Heart right ventricle (tissue), 16 donors: ENCODE data around the gene SLIT3. TPM values are rescaled to one million over a fixed set of nuclear protein-coding genes. Genes with fewer than 3 reads are reported as not detected.

Source experiments
- ATAC-seq, 8 donors: fragments of 200-7000 bp; cut with Tn5 transposase; one replicate each; pipeline ENCODE4 v1.9.1; 2020; ENCODE audit warnings: mild to moderate bottlenecking in 8 of 8, moderate library complexity in 8 of 8, moderate number of reproducible peaks in 1 of 8
- DNase-seq, 2 donors: peaks; one replicate each; pipeline ENCODE4 v3.0.0-alpha.2; 2020
- H3K27ac ChIP-seq, 10 donors: fragments of 200-600 bp; sonication (generic) in 2 of 10; one replicate each; pipeline versions ENCODE4 v1.5.0 to v1.8.0; 2020 to 2022; ENCODE audit warnings: mild to moderate bottlenecking in 3 of 10
- H3K27me3 ChIP-seq, 7 donors: fragments of 200-600 bp; one replicate each; pipeline ENCODE4 v1.8.0; 2021 to 2022; ENCODE audit warnings: mild to moderate bottlenecking in 2 of 7
- H3K36me3 ChIP-seq, 9 donors: fragments of 200-600 bp; sonication (generic) in 1 of 9; one replicate each; pipeline versions ENCODE4 v1.5.0 to v1.8.0; 2020 to 2022; ENCODE audit warnings: mild to moderate bottlenecking in 2 of 9
- H3K4me1 ChIP-seq, 9 donors: fragments of 200-600 bp; sonication (generic) in 1 of 9; one replicate each; pipeline versions ENCODE4 v1.5.0 to v1.8.0; 2020 to 2022; ENCODE audit warnings: mild to moderate bottlenecking in 4 of 9
- H3K4me3 ChIP-seq, 10 donors: fragments of 200-600 bp; sonication (generic) in 2 of 10; one replicate each; pipeline versions ENCODE4 v1.5.0 to v1.8.0; 2020 to 2022; ENCODE audit warnings: mild to moderate bottlenecking in 7 of 10, moderate library complexity in 2 of 10
- H3K9me3 ChIP-seq, 11 donors: fragments of 200-600 bp in 10 of 11; sonication (generic) in 2 of 11; one replicate each; pipeline versions ENCODE4 v1.5.0 to v1.8.0; 2013 to 2022; ENCODE audit warnings: mild to moderate bottlenecking in 2 of 11, control low read depth in 1 of 11, moderate library complexity in 1 of 11
- WGBS, 2 donors: extraction: QIAGEN DNeasy Blood & Tissue Kit; methylation state at CpG; one replicate each; pipeline ENCODE4 v1.1.7; 2013; ENCODE audit warnings: inconsistent platforms in 1 of 2; 5-methylcytosine and 5-hydroxymethylcytosine counted together
- intact Hi-C, 10 donors: fragments of 100-400 bp; cut with DNase I; formaldehyde crosslinking; loops; one replicate each; pipeline versions ENCODE4 v1.11.1 to v1.14.2; 2022
- polyA plus RNA-seq, 2 donors: library from polyadenylated mRNA; stranded (reverse); fragments of 200-250 nt; gene quantifications; one replicate each; pipeline ENCODE4 v1.2.3, GENCODE V29; 2013
- total RNA-seq, 10 donors: library from RNA; stranded (reverse); fragmentation: NEBNext Ultra II Directional in 3 of 10; extraction: Animal tissue kit (Norgen Biotek cat#: 25700) in 3 of 10; gene quantifications; one replicate each; pipeline versions ENCODE4 v1.2.1 to v1.2.4, GENCODE V29; 2021 to 2023
- TF ChIP-seq, protein P1 (sequence below), 9 donors: fragments of 200-600 bp; sonication (generic) in 2 of 9; IDR thresholded peaks; one replicate each; pipeline versions ENCODE4 v1.5.0 to v1.8.0; 2021 to 2022; ENCODE audit warnings: antibody characterized with exemption in 9 of 9, mild to moderate bottlenecking in 5 of 9, moderate library complexity in 1 of 9
- donor health status: Arrhythmogenic right ventricular cardiomyopathy.
- donor health status: ischemic (EF 13 %, LVEDD 7.1; RV severe dilation, severe dysfunction).
- donor health status: healthy with polysubstance abuse.
- donor health status: DM: no; HTN: yes; CAD: no.
- donor health status: DM: no; HTN: no; CAD: no.
- donor health status: ischemic (EF 25% LVEDD 6.9; RV normal size, moderate dysfunction).
- donor health status: ischemic (EF 25% LVEDD 5.7; RV mildly dilated, moderate dysfunction).
- donor health status: healthy.
- donor health status: DM: yes; HTN: yes; CAD: no.
- donor health status: Ischemic cardiomyopathy.
- donor health status: ischemic (EF 35%, LVEDD 5.7; RV mildly dilated, moderate dysfunction).
- donor health status: nonischemic (EF 11% LVEDD 7.7; RV severe dilation, severe dysfunction).
- donor health status: DM: yes; HTN: yes; CAD: no.
- donor health status: PGD.
- donor health status: ischemic (EF 29% LVEDD 5.4; RV normal size, mild dysfunction).
- donor health status: nonischemic (EF 23%, LVEDD 6.1; RV moderate dilation, normal function).

SLIT3 gene
- total and polyA plus RNA-seq, 12 donors: 2.0 to 29.2 (median 12.1) TPM

DNA sequence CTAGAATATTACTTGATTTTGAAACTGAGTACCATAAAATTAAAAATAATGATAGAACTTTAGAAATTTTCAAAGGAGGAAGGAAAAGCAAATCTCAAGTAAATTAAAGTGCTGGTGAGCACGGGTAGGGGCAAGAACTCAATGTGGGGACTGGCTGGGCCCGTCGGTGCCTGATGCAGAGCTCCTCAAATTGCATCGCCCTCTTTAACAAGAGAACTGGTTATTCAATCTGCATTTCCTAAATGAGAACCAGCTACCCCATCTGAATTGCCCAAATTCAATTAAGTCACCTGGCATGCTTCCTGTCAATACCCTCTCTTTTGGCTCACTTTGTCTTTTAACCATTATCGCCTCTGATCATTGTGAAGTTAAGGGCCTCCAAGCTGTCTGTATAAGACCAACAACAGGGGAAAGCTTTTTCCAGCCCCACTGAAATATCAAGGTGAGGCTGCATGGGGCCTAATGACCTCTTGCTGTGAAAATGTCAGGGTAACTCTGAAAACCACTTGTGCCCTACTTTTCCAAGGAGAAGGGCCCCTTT, 316.7 kb downstream of the SLIT3 start:
- H3K9me3 ChIP-seq: no peaks in the 10 kb centered on the region
- H3K4me1 ChIP-seq: peaks cover 0 to 10% (median 4%) of the 10 kb centered on the region in 9 donors
- no peak overlapping the region for H3K27ac ChIP-seq
- intact Hi-C loops: loop anchor here in 6 of 10 donors (10.0 kb wide), 3 partner anchors 321 to 591 kb away; partner anchors contain the start of gene SLIT3 (in 1 of the 6)
- TF ChIP-seq, protein P1, sequence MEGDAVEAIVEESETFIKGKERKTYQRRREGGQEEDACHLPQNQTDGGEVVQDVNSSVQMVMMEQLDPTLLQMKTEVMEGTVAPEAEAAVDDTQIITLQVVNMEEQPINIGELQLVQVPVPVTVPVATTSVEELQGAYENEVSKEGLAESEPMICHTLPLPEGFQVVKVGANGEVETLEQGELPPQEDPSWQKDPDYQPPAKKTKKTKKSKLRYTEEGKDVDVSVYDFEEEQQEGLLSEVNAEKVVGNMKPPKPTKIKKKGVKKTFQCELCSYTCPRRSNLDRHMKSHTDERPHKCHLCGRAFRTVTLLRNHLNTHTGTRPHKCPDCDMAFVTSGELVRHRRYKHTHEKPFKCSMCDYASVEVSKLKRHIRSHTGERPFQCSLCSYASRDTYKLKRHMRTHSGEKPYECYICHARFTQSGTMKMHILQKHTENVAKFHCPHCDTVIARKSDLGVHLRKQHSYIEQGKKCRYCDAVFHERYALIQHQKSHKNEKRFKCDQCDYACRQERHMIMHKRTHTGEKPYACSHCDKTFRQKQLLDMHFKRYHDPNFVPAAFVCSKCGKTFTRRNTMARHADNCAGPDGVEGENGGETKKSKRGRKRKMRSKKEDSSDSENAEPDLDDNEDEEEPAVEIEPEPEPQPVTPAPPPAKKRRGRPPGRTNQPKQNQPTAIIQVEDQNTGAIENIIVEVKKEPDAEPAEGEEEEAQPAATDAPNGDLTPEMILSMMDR (IDR thresholded peaks at IDR 0.05): no peak
- no peak overlapping the region for H3K4me3 ChIP-seq
- H3K36me3 ChIP-seq: no peaks in the 10 kb centered on the region
- no peak for DNase-seq
- peaks cover 0 to 22% (median 9%) of the 10 kb centered on the region in 7 donors for H3K27me3 ChIP-seq
- no peak for ATAC-seq
- 86 to 89% methylated on average over 5 of the region's 5 CpGs for WGBS, 2 donors

DNA sequence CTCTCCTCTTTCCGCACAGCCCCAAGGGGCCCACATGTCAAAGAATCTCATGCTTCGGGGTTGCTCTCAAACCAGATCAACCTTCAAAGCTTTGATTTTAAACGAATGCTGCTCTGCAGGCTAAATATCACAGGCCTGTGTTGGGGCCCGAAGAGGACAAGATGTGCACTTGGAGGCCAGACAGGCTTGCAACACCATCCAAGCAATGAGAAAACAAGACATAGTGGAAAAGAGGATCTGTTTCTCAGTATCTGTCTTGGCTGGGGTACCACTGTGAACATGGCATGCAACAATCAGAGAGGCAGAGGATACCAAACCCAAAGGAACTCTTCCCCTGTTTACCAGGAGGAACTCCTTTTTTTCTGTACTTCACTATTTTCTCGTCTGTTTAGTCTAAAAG, 321.8 kb downstream of the SLIT3 start:
- no peaks in the 10 kb centered on the region for H3K36me3 ChIP-seq
- no peak overlapping the region for H3K4me3 ChIP-seq
- TF ChIP-seq, protein P1 (IDR thresholded peaks at IDR 0.05): no peak
- ATAC-seq: peak in 1 of 8 donors; percentile 31
- intact Hi-C loops: no loop called here
- peaks cover 0 to 3% (median 0%) of the 10 kb centered on the region in 9 donors for H3K4me1 ChIP-seq
- peaks cover 0 to 4% (median 0%) of the 10 kb centered on the region in 7 donors for H3K27me3 ChIP-seq
- WGBS, 2 donors: 76 to 79% methylated on average over 5 of the region's 5 CpGs
- no peak for DNase-seq
- no peak overlapping the region for H3K27ac ChIP-seq
- no peaks in the 10 kb centered on the region for H3K9me3 ChIP-seq

DNA sequence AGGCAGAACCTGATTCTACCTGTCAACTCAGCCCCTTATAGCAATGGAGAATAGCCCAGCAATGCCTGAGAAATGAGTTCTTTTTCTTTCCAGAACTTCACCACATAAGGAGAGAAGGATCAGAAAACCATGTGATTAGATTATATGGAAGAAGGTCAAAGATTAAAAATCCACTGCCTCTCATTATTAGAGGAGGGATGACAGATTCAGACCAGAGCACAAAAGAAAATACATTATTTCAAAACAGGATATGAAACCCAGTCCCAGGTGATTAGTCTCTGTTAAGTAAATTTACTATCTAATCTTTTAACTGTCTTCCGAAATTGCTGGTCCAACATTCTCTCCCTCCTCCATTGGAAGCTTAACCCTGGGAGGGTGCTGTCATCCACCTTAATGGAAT, 322.4 kb downstream of the SLIT3 start:
- TF ChIP-seq, protein P1 (IDR thresholded peaks at IDR 0.05): no peak
- Histone ChIP-seq H3K4me1 (peaks cover 0 to 3% (median 0%) of the 10 kb centered on the region in 9 donors), H3K9me3 (no peaks in the 10 kb centered on the region), H3K27me3 (peaks cover 0 to 4% (median 0%) of the 10 kb centered on the region in 7 donors), H3K4me3 (no peak overlapping the region), H3K36me3 (no peaks in the 10 kb centered on the region), H3K27ac (peak overlapping the region in 1 of 10 donors; percentile 28)
- ATAC-seq (no peak), DNase-seq (no peak)
- 31 to 73% methylated on average over 1 of the region's 1 CpG for WGBS, 2 donors
- intact Hi-C loops: no loop called here

DNA sequence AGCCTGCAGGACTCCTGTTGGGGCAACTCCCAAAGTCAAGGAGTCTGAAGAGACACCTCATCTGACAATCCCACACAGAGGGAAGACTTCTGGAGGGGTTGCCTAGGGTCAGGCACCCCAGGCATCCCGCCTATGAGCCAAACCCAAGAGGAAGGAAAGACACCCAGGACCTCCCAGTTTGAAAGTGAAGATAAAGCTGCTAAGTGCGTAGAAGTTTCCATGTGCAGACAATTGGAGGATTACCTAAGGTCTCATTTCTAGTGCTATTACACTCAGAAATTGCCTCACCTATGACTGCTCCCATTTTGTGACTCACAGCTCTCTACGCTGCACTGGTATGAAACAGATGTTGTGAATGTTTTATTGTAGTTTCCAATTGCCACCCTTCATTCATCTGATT, 322.9 kb downstream of the SLIT3 start:
- no peaks in the 10 kb centered on the region for H3K9me3 ChIP-seq
- H3K27ac ChIP-seq: no peak overlapping the region
- DNase-seq (no peak), ATAC-seq (peak in 1 of 8 donors; percentile 61)
- peaks cover 0 to 4% (median 0%) of the 10 kb centered on the region in 7 donors for H3K27me3 ChIP-seq
- no peaks in the 10 kb centered on the region for H3K36me3 ChIP-seq
- intact Hi-C loops: no loop called here
- H3K4me1 ChIP-seq: peaks cover 0 to 3% (median 0%) of the 10 kb centered on the region in 9 donors
- 85 to 88% methylated on average over 3 of the region's 3 CpGs for WGBS, 2 donors
- no peak overlapping the region for H3K4me3 ChIP-seq
- TF ChIP-seq, protein P1 (IDR thresholded peaks at IDR 0.05): no peak
